GM23338 (cell line): Measurements from ENCODE around the gene PRG3. TPM values are rescaled to one million over a fixed set of nuclear protein-coding genes. Genes with fewer than 3 reads are reported as not detected.

Source experiments
- ATAC-seq: fragments of 200-7000 bp; cut with Tn5 transposase; 3 replicates; pipeline ENCODE4 v1.9.1; 2020
- DNase-seq: peaks from one replicate; pipeline ENCODE4 v3.0.0-alpha.2; 2015; ENCODE audit warnings: low spot score
- H2AFZ ChIP-seq: fragments of 200-600 bp; sonication (generic); 2 replicates; pipeline ENCODE4 v1.8.0; 2016; ENCODE audit warnings: antibody characterized with exemption, mild to moderate bottlenecking, moderate library complexity
- H3F3A ChIP-seq: fragments of 200-600 bp; sonication (generic); replicated peaks from 2 replicates; pipeline ENCODE4 v1.8.0; 2017; ENCODE audit warnings: antibody characterized with exemption, mixed run types, low read depth
- H3K27ac ChIP-seq: fragments of 200-600 bp; sonication (generic); 2 replicates; pipeline ENCODE4 v1.6.1; 2016; ENCODE audit warnings: low read depth
- H3K27me3 ChIP-seq: fragments of 200-600 bp; sonication (generic); 2 replicates; pipeline ENCODE4 v1.8.0; 2016; ENCODE audit warnings: mild to moderate bottlenecking, mixed run types, moderate library complexity; ENCODE audit not compliant: insufficient read depth
- H3K36me3 ChIP-seq: fragments of 200-600 bp; sonication (generic); 2 replicates; pipeline ENCODE4 v1.8.0; 2016; ENCODE audit warnings: mild to moderate bottlenecking; ENCODE audit not compliant: insufficient read depth
- H3K4me1 ChIP-seq: fragments of 200-600 bp; sonication (generic); 2 replicates; pipeline ENCODE4 v1.8.0; 2016; ENCODE audit warnings: mild to moderate bottlenecking, moderate library complexity; ENCODE audit not compliant: insufficient read depth
- H3K4me2 ChIP-seq: fragments of 200-600 bp; sonication (generic); 2 replicates; pipeline ENCODE4 v1.7.1; 2017; ENCODE audit warnings: mixed run types
- H3K4me3 ChIP-seq: fragments of 200-600 bp; sonication (generic); 2 replicates; pipeline ENCODE4 v1.6.1; 2016; ENCODE audit warnings: mixed run types
- H3K79me2 ChIP-seq: fragments of 200-600 bp; sonication (generic); replicated peaks from 2 replicates; pipeline ENCODE4 v1.8.0; 2017; ENCODE audit warnings: mild to moderate bottlenecking; ENCODE audit not compliant: insufficient read depth
- H3K9me2 ChIP-seq: fragments of 200-600 bp; sonication (generic); 2 replicates; pipeline ENCODE4 v1.8.0; 2017; ENCODE audit not compliant: insufficient read depth
- H4K20me1 ChIP-seq: fragments of 200-600 bp; sonication (generic); replicated peaks from 2 replicates; pipeline ENCODE4 v1.8.0; 2017; ENCODE audit warnings: mild to moderate bottlenecking; ENCODE audit not compliant: insufficient read depth
- H3K27ac Mint-ChIP-seq: 2 replicates; pipeline ENCODE4 v1.8.0; 2020; ENCODE audit warnings: inconsistent platforms, mild to moderate bottlenecking, moderate library complexity, mixed read lengths
- H3K27me3 Mint-ChIP-seq: 3 replicates; pipeline ENCODE4 v1.8.0; 2022; ENCODE audit warnings: low read depth, mild to moderate bottlenecking, moderate library complexity, mixed read lengths, inconsistent platforms; ENCODE audit not compliant: insufficient read depth, poor library complexity
- H3K36me3 Mint-ChIP-seq: 3 replicates; pipeline ENCODE4 v1.8.0; 2021; ENCODE audit warnings: low read depth, mild to moderate bottlenecking, inconsistent platforms, moderate library complexity, mixed read lengths
- H3K4me1 Mint-ChIP-seq: 3 replicates; pipeline ENCODE4 v1.8.0; 2020; ENCODE audit warnings: mild to moderate bottlenecking, inconsistent platforms, mixed read lengths
- H3K4me3 Mint-ChIP-seq: 3 replicates; pipeline ENCODE4 v1.8.0; 2021; ENCODE audit warnings: moderate library complexity, mild to moderate bottlenecking, inconsistent platforms, mixed read lengths
- H3K9me3 Mint-ChIP-seq: 3 replicates; pipeline ENCODE4 v1.8.0; 2020; ENCODE audit warnings: moderate library complexity, mild to moderate bottlenecking, inconsistent platforms, mixed read lengths
- CREB1 ChIP-seq: fragments of 250-450 bp; sonication (Bioruptor Pico); IDR thresholded peaks from 2 replicates; pipeline ENCODE4 v1.5.0; 2020; ENCODE audit warnings: low read depth, mild to moderate bottlenecking, moderate library complexity
- ETS1 ChIP-seq: IDR thresholded peaks from 2 replicates; pipeline ENCODE4 v1.6.1; 2016; ENCODE audit warnings: antibody characterized with exemption
- EZH2 ChIP-seq: fragments of 200-600 bp; sonication (generic); IDR thresholded peaks from one replicate; pipeline ENCODE4 v1.8.0; 2017; ENCODE audit warnings: antibody characterized with exemption, mild to moderate bottlenecking, low read depth; ENCODE audit not compliant: unreplicated experiment
- EZH2phosphoT487 ChIP-seq: fragments of 200-600 bp; sonication (generic); IDR thresholded peaks from one replicate; pipeline ENCODE4 v1.8.1; 2018; ENCODE audit warnings: antibody characterized with exemption; ENCODE audit not compliant: unreplicated experiment
- JUNB ChIP-seq: IDR thresholded peaks from one replicate; pipeline ENCODE4 v1.6.1; 2016; ENCODE audit warnings: antibody characterized with exemption; ENCODE audit not compliant: unreplicated experiment
- NANOG ChIP-seq: IDR thresholded peaks from 2 replicates; pipeline ENCODE4 v1.6.1; 2016; ENCODE audit warnings: antibody characterized with exemption, borderline replicate concordance
- POLR2AphosphoS5 ChIP-seq: IDR thresholded peaks from 2 replicates; pipeline ENCODE4 v1.6.1; 2016; ENCODE audit warnings: antibody characterized with exemption, low read depth
- REST ChIP-seq: IDR thresholded peaks from one replicate; pipeline ENCODE4 v1.6.1; 2018; ENCODE audit warnings: antibody characterized with exemption; ENCODE audit not compliant: unreplicated experiment
- STAT1 ChIP-seq: IDR thresholded peaks from one replicate; pipeline ENCODE4 v1.6.1; 2016; ENCODE audit warnings: antibody characterized with exemption; ENCODE audit not compliant: unreplicated experiment
- ZNF114 ChIP-seq: fragments of 250-450 bp; sonication (Bioruptor Pico); IDR thresholded peaks from 2 replicates; pipeline ENCODE4 v1.5.0; 2020; ENCODE audit warnings: mild to moderate bottlenecking, moderate library complexity
- ZNF331 ChIP-seq: fragments of 250-450 bp; sonication (Bioruptor Pico); IDR thresholded peaks from 2 replicates; pipeline ENCODE4 v1.5.0; 2020; ENCODE audit warnings: low read depth, mild to moderate bottlenecking, moderate library complexity
- ZNF462 ChIP-seq: fragments of 250-450 bp; sonication (Bioruptor Pico); IDR thresholded peaks from 2 replicates; pipeline ENCODE4 v1.5.0; 2020; ENCODE audit warnings: mild to moderate bottlenecking, moderate library complexity
- polyA plus RNA-seq: library from polyadenylated mRNA; unstranded; fragments of >200 nt; fragmentation: Nextera tagmentation; extraction: Ambion mirVana; gene quantifications from 2 replicates; pipeline ENCODE4 v1.2.1, GENCODE V29; 2016
- total RNA-seq: library from RNA; depleted of rRNA; stranded (reverse); fragments of >200 nt; shearing (Covaris generic); gene quantifications from 2 replicates; pipeline ENCODE4 v1.2.3, GENCODE V29; 2014

PRG3 gene
- total and polyA plus RNA-seq, 2 experiments from 2014 or later = not detected

GRCh38 chr11:57418131-57418530 is 37.2 kb upstream of the PRG3 start:
- Histone ChIP-seq H3K9me2 (no peaks in the 10 kb centered on the region), H4K20me1 (no peaks in the 10 kb centered on the region; the same call in none of the 2 replicates), H3K27ac (no peak overlapping the region), H3K4me1 (no peaks in the 10 kb centered on the region), H2AFZ (no peak overlapping the region), H3K36me3 (peaks cover 8% of the 10 kb centered on the region), H3K79me2 (no peaks in the 10 kb centered on the region), H3K4me3 (no peak overlapping the region), H3K27me3 (no peaks in the 10 kb centered on the region), H3K4me2 (no peak overlapping the region), H3F3A (no peaks in the 10 kb centered on the region; the same call in 1 of the 2 replicates)
- no peak for DNase-seq
- Mint-ChIP-seq H3K4me3 (no peak overlapping the region), H3K36me3 (peaks cover 71% of the 10 kb centered on the region), H3K27me3 (no peaks in the 10 kb centered on the region), H3K27ac (no peak overlapping the region), H3K4me1 (peaks cover 10% of the 10 kb centered on the region), H3K9me3 (no peaks in the 10 kb centered on the region)
- TF ChIP-seq JUNB (no peak), POLR2AphosphoS5 (no peak)
- ATAC-seq = no peak

- DNase-seq (no peak), ATAC-seq (no peak)
- H3K27me3 Mint-ChIP-seq = no peaks in the 10 kb centered on the region
- peaks cover 10% of the 10 kb centered on the region for H3K4me1 Mint-ChIP-seq
- H3F3A ChIP-seq = no peaks in the 10 kb centered on the region
- no peaks in the 10 kb centered on the region for H3K27me3 ChIP-seq
- H3K79me2 ChIP-seq = no peaks in the 10 kb centered on the region
- no peak overlapping the region for H3K4me2 ChIP-seq
- H4K20me1 ChIP-seq = no peaks in the 10 kb centered on the region; the same call in 1 of the 2 replicates
- no peaks in the 10 kb centered on the region for H3K4me1 ChIP-seq
- peaks cover 71% of the 10 kb centered on the region for H3K36me3 Mint-ChIP-seq
- no peaks in the 10 kb centered on the region for H3K9me2 ChIP-seq
- peaks cover 8% of the 10 kb centered on the region for H3K36me3 ChIP-seq
- no peak overlapping the region for H3K4me3 ChIP-seq
- H3K9me3 Mint-ChIP-seq = no peaks in the 10 kb centered on the region
- H2AFZ ChIP-seq = no peak overlapping the region
- H3K27ac Mint-ChIP-seq = no peak overlapping the region
- H3K4me3 Mint-ChIP-seq = no peak overlapping the region
- H3K27ac ChIP-seq = no peak overlapping the region
- no peak for TF ChIP-seq ZNF114
- TF ChIP-seq STAT1 = no peak
- TF ChIP-seq ZNF331 = no peak
- TF ChIP-seq EZH2phosphoT487 = no peak
- no peak for TF ChIP-seq REST
- TF ChIP-seq ETS1 = no peak
- no peak for TF ChIP-seq CREB1 (CRISPR knock-in tag)
- no peak for TF ChIP-seq POLR2AphosphoS5
- TF ChIP-seq EZH2 = no peak
- TF ChIP-seq JUNB = no peak
- no peak for TF ChIP-seq ZNF462 (CRISPR knock-in tag)
- no peak for TF ChIP-seq NANOG
Observed at GRCh38 chr11:57417056-57417455, 36.1 kb upstream of the PRG3 start.
